Epithelial cell of esophagus (primary cell): ENCODE data around the gene EXD3.
"Not testable (repeated sequence)": the region's sequence is repeated elsewhere in the genome, so short reads cannot be mapped to it uniquely, and the experiment has no call there.

Source experiments
- DNase-seq: peaks from one replicate; pipeline ENCODE4 v3.0.0; 2010; ENCODE audit warnings: low read depth
- H3K4me3 ChIP-seq: 2 replicates; pipeline ENCODE4 v1.5.1; 2011; ENCODE audit warnings: mild to moderate bottlenecking, low read length, control low read depth
- CTCF ChIP-seq: IDR thresholded peaks from 2 replicates; pipeline ENCODE4 v1.5.1; 2011; ENCODE audit warnings: low read depth, mild to moderate bottlenecking, low read length, control low read depth, inconsistent platforms; ENCODE audit not compliant: insufficient read depth; ENCODE audit errors: missing control alignments

Gene EXD3

DNA sequence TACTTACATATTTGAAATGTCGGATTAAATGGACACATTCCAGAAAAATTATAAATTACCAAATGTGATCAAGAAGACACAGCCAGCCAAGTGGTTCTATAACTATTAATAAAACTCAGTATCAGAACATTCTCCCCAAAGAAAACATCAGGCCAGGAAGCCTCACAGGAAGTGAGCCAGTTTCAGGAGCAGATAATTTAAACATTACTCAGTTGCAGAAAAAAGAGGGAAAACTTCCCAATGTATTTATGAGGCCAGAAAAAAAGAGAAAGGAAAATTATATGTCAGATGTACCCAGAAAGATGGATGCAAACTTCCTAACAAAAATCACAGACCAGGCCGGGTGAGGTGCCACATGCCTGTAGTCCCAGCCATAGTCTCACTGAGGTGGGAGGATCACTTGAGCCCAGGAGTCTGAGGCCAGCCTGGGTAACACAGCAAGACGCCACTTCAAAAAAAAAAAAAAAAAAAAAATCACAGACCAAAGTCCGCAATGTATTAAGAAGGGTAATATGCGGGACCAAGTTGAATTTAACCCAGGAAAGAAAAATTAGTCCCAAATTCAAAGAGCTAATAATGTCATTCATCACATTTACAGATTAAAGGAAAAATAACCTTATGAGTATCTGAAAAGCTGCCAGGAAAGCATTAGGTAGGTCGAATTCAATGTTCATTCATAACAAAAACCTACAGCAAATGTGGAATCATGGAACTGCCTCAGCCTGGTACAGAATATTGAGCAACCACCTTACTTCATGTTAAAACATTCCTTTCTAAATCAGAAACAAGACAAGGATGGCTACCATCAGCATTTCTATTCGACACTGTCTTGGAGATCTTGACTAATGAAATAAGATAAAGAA lies 83.7 kb downstream of the EXD3 start:
- TF ChIP-seq CTCF = no peak
- no peak for DNase-seq
- no peak overlapping the region for H3K4me3 ChIP-seq

GRCh38 chr9:137336735-137337134 lies 86.2 kb downstream of the EXD3 start:
- no peak for DNase-seq
- H3K4me3 ChIP-seq = no peak overlapping the region
- TF ChIP-seq CTCF = no peak

- no peak for DNase-seq
- no peak for TF ChIP-seq CTCF
- H3K4me3 ChIP-seq = no peak overlapping the region
Measured at GRCh38 chr9:137333016-137333671, 89.8 kb downstream of the EXD3 start.

DNA sequence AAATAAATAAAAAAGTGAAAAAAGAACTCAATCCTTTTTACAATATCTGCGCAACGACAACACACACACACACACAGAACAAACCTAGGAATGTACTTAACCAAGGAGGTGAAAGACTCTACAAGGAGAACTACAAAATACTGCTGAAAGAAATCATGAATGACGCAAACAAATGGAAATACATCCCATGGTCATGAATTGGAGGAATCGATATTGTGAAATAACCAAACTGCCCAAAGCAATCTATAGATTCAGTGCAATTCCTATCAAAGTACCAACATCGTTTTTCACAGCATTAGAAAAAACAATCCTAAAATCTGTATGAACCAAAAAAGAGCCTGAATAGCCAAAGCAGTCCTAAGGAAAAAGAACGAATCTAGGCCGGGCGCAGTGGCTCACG lies 91.0 kb downstream of the EXD3 start:
- DNase-seq = no peak
- no peak overlapping the region for H3K4me3 ChIP-seq
- no peak for TF ChIP-seq CTCF

GRCh38 chr9:137330689-137331088 lies 92.3 kb downstream of the EXD3 start:
- no peak overlapping the region for H3K4me3 ChIP-seq
- TF ChIP-seq CTCF = no peak
- DNase-seq = no peak

DNA sequence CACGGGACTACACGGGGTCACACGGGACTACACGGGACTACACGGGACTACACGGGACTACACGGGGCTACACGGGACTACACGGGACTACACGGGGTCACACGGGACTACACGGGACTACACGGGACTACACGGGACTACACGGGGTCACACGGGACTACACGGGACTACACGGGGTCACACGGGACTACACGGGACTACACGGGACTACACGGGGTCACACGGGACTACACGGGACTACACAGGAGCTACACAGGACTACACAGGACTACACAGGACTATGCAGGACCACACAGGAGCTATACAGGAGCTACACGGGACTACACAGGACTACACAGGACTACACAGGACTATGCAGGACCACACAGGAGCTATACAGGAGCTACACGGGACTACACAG lies 93.4 kb downstream of the EXD3 start:
- H3K4me3 ChIP-seq, DNase-seq: not testable (repeated sequence)

- H3K4me3 ChIP-seq = not testable (repeated sequence)
- DNase-seq = peak; percentile 46
Measured at GRCh38 chr9:137327641-137328550, 95.1 kb downstream of the EXD3 start.
